Measurements from ENCODE around the gene NAA38. TPM values are rescaled to one million over a fixed set of nuclear protein-coding genes. Genes with fewer than 3 reads are reported as not detected.
A peak's percentile ranks its signal among the peaks of the same experiment; 100 is the strongest.
"Not testable (repeated sequence)": the region's sequence is repeated elsewhere in the genome, so short reads cannot be mapped to it uniquely, and the experiment has no call there.

NAA38 gene
- total and polyA plus RNA-seq, 10 donors: 51.0 to 185 (median 65.6) TPM

- intact Hi-C loops (cut with DNase I; ENCODE audit: low total_unique reads): no loop called here
- Histone ChIP-seq H3K27me3 (replicated peaks in 1 of 7) (no peaks in the 10 kb centered on the region), H3K27ac (no peak overlapping the region), H3K36me3 (no peaks in the 10 kb centered on the region), H3K4me1 (peaks cover 0 to 2% (median 0%) of the 10 kb centered on the region in 6 donors), H3K4me3 (no peak overlapping the region), H3K9me3 (no peaks in the 10 kb centered on the region)
- WGBS, 5 donors: 72 to 93% (median 84%) methylated on average over 9 of the region's 9 CpGs
- TF ChIP-seq POLR2AphosphoS5 (IDR thresholded peaks at IDR 0.05): no peak
- DNase-seq: no peak
Observed at GRCh38 chr17:7817643-7817964, 39.8 kb downstream of the NAA38 start.

DNA sequence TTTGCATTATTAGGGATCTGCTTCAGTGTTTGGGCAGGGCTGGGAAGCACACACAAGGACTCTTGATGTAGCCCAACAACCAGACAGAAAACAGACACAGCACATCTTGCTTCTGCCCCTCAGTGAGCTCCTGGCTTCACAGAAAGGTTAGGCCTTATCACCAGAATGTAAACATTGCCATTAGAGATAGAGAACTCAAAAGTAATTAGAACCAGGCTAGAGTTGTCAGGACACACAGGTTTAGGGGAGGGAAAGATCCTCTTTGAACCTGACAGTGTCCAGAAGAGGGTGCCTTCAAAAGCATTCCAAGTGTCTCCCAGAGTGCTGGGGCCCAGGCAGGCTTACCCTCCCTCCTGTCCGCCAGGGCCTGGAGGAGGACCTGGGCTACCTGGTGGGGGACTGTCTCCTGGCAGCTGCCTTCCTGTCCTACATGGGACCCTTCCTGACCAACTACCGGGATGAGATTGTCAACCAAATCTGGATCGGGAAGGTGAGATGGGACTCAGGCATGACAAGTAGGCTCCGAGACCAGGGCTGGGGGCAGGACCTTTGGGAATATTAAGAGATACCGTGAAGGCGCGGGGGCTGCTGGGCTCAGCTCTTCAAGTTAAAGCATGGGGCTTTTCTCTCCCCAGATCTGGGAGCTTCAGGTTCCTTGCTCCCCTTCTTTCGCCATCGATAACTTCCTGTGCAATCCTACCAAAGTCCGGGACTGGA, 40.3 kb downstream of the NAA38 start:
- no peak for TF ChIP-seq POLR2A (IDR thresholded peaks at IDR 0.05)
- TF ChIP-seq, protein P1, sequence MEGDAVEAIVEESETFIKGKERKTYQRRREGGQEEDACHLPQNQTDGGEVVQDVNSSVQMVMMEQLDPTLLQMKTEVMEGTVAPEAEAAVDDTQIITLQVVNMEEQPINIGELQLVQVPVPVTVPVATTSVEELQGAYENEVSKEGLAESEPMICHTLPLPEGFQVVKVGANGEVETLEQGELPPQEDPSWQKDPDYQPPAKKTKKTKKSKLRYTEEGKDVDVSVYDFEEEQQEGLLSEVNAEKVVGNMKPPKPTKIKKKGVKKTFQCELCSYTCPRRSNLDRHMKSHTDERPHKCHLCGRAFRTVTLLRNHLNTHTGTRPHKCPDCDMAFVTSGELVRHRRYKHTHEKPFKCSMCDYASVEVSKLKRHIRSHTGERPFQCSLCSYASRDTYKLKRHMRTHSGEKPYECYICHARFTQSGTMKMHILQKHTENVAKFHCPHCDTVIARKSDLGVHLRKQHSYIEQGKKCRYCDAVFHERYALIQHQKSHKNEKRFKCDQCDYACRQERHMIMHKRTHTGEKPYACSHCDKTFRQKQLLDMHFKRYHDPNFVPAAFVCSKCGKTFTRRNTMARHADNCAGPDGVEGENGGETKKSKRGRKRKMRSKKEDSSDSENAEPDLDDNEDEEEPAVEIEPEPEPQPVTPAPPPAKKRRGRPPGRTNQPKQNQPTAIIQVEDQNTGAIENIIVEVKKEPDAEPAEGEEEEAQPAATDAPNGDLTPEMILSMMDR (IDR thresholded peaks at IDR 0.05 in 8 of 11, conservative IDR thresholded peaks at IDR 0.05 in 3 of 11): no peak
- TF ChIP-seq POLR2AphosphoS5 (IDR thresholded peaks at IDR 0.05): no peak
- H3K27me3 ChIP-seq (replicated peaks in 1 of 7): no peaks in the 10 kb centered on the region
- no peak overlapping the region for H3K4me3 ChIP-seq
- no peak overlapping the region for H3K27ac ChIP-seq
- peak; percentile 51 for DNase-seq
- intact Hi-C loops (cut with DNase I; ENCODE audit: low total_unique reads): no loop called here
- no peaks in the 10 kb centered on the region for H3K4me1 ChIP-seq
- 80 to 89% (median 83%) methylated on average over 9 to 10 of the region's 10 CpGs for WGBS, 5 donors
- H3K36me3 ChIP-seq: no peaks in the 10 kb centered on the region
- no peaks in the 10 kb centered on the region for H3K9me3 ChIP-seq

DNA sequence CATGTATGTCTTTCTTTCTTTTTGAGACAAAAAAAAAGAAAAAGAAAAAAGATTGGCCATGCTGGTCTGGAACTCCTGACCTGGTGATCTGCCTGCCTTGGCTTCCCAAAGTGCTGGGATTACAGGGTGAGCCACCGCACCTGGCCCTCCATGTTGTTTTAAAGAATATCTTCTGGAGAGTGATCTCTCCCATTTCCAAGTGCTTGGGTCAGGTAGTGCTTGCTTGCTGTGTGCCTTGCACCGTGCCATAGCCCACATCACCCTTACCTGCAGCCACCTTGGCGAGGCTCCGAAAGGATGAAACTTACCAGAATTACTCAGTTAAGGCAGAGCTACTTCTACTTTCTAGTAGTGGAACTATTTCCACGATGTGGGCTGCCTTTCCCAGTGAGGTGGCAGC, 42.4 kb downstream of the NAA38 start:
- H3K27me3 ChIP-seq (replicated peaks in 1 of 7): peaks cover 0 to 7% (median 0%) of the 10 kb centered on the region in 7 donors
- no peaks in the 10 kb centered on the region for H3K9me3 ChIP-seq
- peaks cover 0 to 7% (median 0%) of the 10 kb centered on the region in 6 donors for H3K4me1 ChIP-seq
- peak; percentile 14 for DNase-seq
- intact Hi-C loops (cut with DNase I; ENCODE audit: low total_unique reads): no loop called here
- no peak for TF ChIP-seq POLR2A (IDR thresholded peaks at IDR 0.05)
- TF ChIP-seq POLR2AphosphoS5 (IDR thresholded peaks at IDR 0.05): no peak
- TF ChIP-seq, protein P1 (IDR thresholded peaks at IDR 0.05 in 8 of 11, conservative IDR thresholded peaks at IDR 0.05 in 3 of 11): no peak
- H3K27ac ChIP-seq: no peak overlapping the region
- H3K36me3 ChIP-seq: no peaks in the 10 kb centered on the region
- H3K4me3 ChIP-seq: no peak overlapping the region
- WGBS, 5 donors: 87 to 95% (median 91%) methylated on average over 5 of the region's 5 CpGs

DNA sequence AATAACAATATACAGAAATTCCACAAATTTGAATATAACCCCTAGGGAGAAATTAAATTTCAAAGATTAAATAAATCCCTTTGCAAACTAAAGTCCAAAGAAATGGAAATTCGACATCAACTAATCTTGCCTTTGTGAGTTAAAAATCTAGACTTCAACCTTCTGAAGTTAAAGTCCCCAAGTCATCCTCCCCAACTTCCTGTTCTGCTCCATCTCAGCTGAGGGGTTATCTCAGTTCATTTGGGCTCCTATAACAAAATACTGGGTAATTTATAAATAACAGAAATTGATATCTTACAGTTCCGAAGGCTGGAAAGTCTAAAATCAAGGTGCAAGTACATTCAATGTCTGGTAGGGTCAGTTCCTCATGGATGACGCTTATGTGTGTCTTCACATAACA, 46.1 kb downstream of the NAA38 start:
- Histone ChIP-seq H3K27ac (no peak overlapping the region), H3K27me3 (replicated peaks in 1 of 7) (peaks cover 0 to 35% (median 0%) of the 10 kb centered on the region in 7 donors), H3K9me3 (no peaks in the 10 kb centered on the region), H3K36me3 (no peaks in the 10 kb centered on the region), H3K4me3 (no peak overlapping the region), H3K4me1 (peaks cover 0 to 7% (median 0%) of the 10 kb centered on the region in 6 donors)
- TF ChIP-seq, protein P1 (IDR thresholded peaks at IDR 0.05 in 8 of 11, conservative IDR thresholded peaks at IDR 0.05 in 3 of 11): no peak
- TF ChIP-seq POLR2AphosphoS5 (IDR thresholded peaks at IDR 0.05) (no peak), POLR2A (IDR thresholded peaks at IDR 0.05) (no peak)
- WGBS, 5 donors: 61 to 74% (median 72%) methylated on average over 3 of the region's 3 CpGs
- intact Hi-C loops (cut with DNase I; ENCODE audit: low total_unique reads): no loop called here
- no peak for DNase-seq

DNA sequence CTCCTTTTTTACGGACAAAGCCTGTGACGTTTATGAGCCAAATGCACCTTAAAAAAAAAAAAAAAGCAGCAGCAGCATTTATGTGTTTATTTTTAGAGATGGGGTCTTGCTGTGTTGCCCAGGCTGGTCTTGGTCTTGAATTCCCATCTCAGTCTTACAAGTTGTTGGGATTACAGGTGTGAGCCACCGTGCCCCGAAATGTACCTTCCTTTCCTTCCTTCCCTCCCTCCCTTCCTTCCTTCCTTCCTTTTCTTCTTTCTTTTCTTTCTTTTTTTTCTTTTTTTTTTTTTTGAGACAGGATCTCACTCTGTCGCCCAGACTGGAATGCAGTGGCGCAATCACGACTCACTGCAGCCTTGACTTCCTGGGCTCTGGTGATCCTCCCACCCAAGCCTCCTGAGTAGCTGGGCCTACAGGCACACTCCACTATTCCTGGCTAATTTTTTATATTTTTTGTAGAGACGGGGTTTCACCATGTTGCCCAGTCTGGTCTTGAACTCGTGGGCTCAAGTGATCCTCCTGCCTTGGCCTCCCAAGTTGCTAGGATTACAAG, 47.5 kb downstream of the NAA38 start:
- H3K4me3 ChIP-seq; intact Hi-C loops (cut with DNase I; ENCODE audit: low total_unique reads); H3K4me1 ChIP-seq; H3K36me3 ChIP-seq; H3K27ac ChIP-seq; H3K9me3 ChIP-seq: not testable (repeated sequence)
- peaks cover 0 to 39% (median 0%) of the 10 kb centered on the region in 7 donors for H3K27me3 ChIP-seq (replicated peaks in 1 of 7)
- peak; percentile 9 for DNase-seq
- 67 to 79% (median 69%) methylated on average over 9 of the region's 9 CpGs for WGBS, 5 donors
